HG03469 (cell line): ENCODE data around the gene LRRD1.
"Not testable (repeated sequence)": the region's sequence is repeated elsewhere in the genome, so short reads cannot be mapped to it uniquely, and the experiment has no call there.

Experiments used
- ATAC-seq: cut with Tn5 transposase; IDR thresholded peaks from one replicate; pipeline ENCODE4 v1.9.1; 2021; ENCODE audit warnings: mild to moderate bottlenecking, moderate library complexity, moderate number of reproducible peaks; ENCODE audit not compliant: unreplicated experiment

The LRRD1 gene

GRCh38 chr7:92178928-92179924, at the start of gene LRRD1:
Gene LRRD1, minus strand, starts transcription at chr7:92179142. Its CDS starts 13,940 bp downstream, at chr7:92165202.
- peak; percentile 96 for ATAC-seq

GRCh38 chr7:92228742-92229141, 49.8 kb upstream of the LRRD1 start:
- no peak for ATAC-seq

GRCh38 chr7:92228100-92228499, 49.2 kb upstream of the LRRD1 start:
- ATAC-seq: no peak

- ATAC-seq: no peak
Observed at GRCh38 chr7:92226981-92227380, 48.0 kb upstream of the LRRD1 start.

GRCh38 chr7:92221766-92222165, 42.8 kb upstream of the LRRD1 start:
- ATAC-seq: no peak

- ATAC-seq: no peak
Observed at GRCh38 chr7:92206672-92207071, 27.7 kb upstream of the LRRD1 start.

- ATAC-seq: no peak
Observed at GRCh38 chr7:92205987-92206386, 27.0 kb upstream of the LRRD1 start.

- ATAC-seq: no peak
Observed at GRCh38 chr7:92200791-92201190, 21.8 kb upstream of the LRRD1 start.

- ATAC-seq: no peak
Observed at GRCh38 chr7:92192326-92192725, 13.4 kb upstream of the LRRD1 start.

GRCh38 chr7:92189246-92189645, 10.3 kb upstream of the LRRD1 start:
- ATAC-seq: not testable (repeated sequence)

- not testable (repeated sequence) for ATAC-seq
Observed at GRCh38 chr7:92184294-92184693, 5.4 kb upstream of the LRRD1 start.

- no peak for ATAC-seq
Observed at GRCh38 chr7:92177362-92177761, 1.6 kb downstream of the LRRD1 start.

- ATAC-seq: not testable (repeated sequence)
Observed at GRCh38 chr7:92169529-92169928, 9.4 kb downstream of the LRRD1 start.

- no peak for ATAC-seq
Observed at GRCh38 chr7:92161271-92161670, 17.7 kb downstream of the LRRD1 start.

- ATAC-seq: no peak
Observed at GRCh38 chr7:92158660-92159575, 20.0 kb downstream of the LRRD1 start.

- ATAC-seq: no peak
Observed at GRCh38 chr7:92156990-92157389, 22.0 kb downstream of the LRRD1 start.

GRCh38 chr7:92155108-92155739, 23.7 kb downstream of the LRRD1 start:
- no peak for ATAC-seq

- ATAC-seq: no peak
Observed at GRCh38 chr7:92150450-92151017, 28.4 kb downstream of the LRRD1 start.

- no peak for ATAC-seq
Observed at GRCh38 chr7:92149736-92150239, 29.2 kb downstream of the LRRD1 start.

GRCh38 chr7:92143192-92143880, 35.6 kb downstream of the LRRD1 start:
- ATAC-seq: not testable (repeated sequence)
